Astrocyte (in vitro differentiated cells and primary cell): ENCODE results near the gene FBXL19.

ENCODE experiments used
- EZH2 ChIP-seq: IDR thresholded peaks from 2 replicates; pipeline ENCODE4 v1.6.1; 2012; ENCODE audit warnings: mild to moderate bottlenecking, low read length, inconsistent platforms; ENCODE audit not compliant: insufficient read depth
- TF ChIP-seq, protein P1 (sequence below): IDR thresholded peaks from 2 replicates; pipeline ENCODE4 v1.5.1; 2011; ENCODE audit warnings: low read depth, mild to moderate bottlenecking, inconsistent platforms, low read length, moderate library complexity; ENCODE audit not compliant: insufficient read depth

DNA sequence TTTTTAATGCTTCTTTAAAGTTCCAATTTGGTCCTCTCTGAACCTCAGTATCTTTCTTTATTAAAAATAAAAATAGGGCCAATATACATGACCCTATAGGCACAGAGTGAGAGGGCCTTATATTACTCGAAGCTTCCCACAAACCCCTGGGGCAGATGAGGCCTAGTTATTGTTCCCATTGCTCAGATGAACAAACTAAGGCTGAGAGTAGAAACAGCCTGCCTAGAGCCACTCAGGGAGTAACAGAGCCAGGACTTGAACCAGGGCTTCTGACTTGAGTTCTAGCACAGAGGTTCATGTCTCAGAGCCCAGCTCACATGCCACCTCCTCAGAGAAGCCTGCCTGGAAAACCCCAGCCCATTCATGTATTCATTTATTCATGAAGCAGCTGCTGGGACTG lies 37.2 kb upstream of the FBXL19 start:
- TF ChIP-seq, protein P1, sequence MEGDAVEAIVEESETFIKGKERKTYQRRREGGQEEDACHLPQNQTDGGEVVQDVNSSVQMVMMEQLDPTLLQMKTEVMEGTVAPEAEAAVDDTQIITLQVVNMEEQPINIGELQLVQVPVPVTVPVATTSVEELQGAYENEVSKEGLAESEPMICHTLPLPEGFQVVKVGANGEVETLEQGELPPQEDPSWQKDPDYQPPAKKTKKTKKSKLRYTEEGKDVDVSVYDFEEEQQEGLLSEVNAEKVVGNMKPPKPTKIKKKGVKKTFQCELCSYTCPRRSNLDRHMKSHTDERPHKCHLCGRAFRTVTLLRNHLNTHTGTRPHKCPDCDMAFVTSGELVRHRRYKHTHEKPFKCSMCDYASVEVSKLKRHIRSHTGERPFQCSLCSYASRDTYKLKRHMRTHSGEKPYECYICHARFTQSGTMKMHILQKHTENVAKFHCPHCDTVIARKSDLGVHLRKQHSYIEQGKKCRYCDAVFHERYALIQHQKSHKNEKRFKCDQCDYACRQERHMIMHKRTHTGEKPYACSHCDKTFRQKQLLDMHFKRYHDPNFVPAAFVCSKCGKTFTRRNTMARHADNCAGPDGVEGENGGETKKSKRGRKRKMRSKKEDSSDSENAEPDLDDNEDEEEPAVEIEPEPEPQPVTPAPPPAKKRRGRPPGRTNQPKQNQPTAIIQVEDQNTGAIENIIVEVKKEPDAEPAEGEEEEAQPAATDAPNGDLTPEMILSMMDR, result no peak
- TF ChIP-seq EZH2, result no peak
